Lower leg skin (tissue), 3 donors: ENCODE measurements around the gene NDUFS4.

Experiments
- POLR2A ChIP-seq, 2 donors: fragments of 450-650 bp; IDR thresholded peaks; one replicate each; pipeline ENCODE4 v1.6.1; 2016 to 2017; ENCODE audit warnings: antibody characterized with exemption in 2 of 2, mild to moderate bottlenecking in 1 of 2, moderate library complexity in 1 of 2
- TF ChIP-seq, protein P1 (sequence below), 3 donors: fragments of 450-650 bp; IDR thresholded peaks; one replicate each; pipeline ENCODE4 v1.5.1; 2016; ENCODE audit warnings: antibody characterized with exemption in 3 of 3, mild to moderate bottlenecking in 3 of 3, moderate library complexity in 2 of 3

DNA sequence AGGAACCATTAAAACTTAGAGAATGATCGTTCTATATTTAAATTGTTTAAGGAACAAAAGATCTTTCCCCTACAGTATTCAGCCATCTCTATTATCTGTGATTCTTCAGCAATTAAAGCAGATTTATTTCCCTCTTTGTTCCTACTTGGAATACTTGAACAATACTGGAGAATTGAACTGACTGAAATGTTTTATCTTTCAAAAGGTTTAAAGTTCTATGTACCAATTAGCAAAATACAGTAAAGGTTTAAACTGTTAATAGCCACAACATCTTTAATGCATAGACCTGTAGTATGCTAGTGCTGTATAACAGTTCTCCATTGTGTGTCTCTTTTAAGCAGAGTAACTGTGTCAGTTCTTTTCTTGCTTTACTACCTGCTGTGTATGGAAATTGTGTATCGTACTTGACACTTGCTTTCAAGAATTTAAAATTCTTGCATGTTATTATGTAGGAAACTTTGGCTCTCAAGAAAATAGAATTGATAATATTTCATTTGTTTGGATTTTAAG is 54.0 kb downstream of the NDUFS4 start:
- TF ChIP-seq, protein P1, sequence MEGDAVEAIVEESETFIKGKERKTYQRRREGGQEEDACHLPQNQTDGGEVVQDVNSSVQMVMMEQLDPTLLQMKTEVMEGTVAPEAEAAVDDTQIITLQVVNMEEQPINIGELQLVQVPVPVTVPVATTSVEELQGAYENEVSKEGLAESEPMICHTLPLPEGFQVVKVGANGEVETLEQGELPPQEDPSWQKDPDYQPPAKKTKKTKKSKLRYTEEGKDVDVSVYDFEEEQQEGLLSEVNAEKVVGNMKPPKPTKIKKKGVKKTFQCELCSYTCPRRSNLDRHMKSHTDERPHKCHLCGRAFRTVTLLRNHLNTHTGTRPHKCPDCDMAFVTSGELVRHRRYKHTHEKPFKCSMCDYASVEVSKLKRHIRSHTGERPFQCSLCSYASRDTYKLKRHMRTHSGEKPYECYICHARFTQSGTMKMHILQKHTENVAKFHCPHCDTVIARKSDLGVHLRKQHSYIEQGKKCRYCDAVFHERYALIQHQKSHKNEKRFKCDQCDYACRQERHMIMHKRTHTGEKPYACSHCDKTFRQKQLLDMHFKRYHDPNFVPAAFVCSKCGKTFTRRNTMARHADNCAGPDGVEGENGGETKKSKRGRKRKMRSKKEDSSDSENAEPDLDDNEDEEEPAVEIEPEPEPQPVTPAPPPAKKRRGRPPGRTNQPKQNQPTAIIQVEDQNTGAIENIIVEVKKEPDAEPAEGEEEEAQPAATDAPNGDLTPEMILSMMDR (IDR thresholded peaks at IDR 0.05) = no peak
- TF ChIP-seq POLR2A (IDR thresholded peaks at IDR 0.05) = no peak
